Activated naive CD4-positive, alpha-beta T cell treated with anti-CD3 and anti-CD28 coated beads, Interleukin-2, amount 50 U/mL, for 16 hours (primary cell): ENCODE data around the gene NPFF.
"Not testable (repeated sequence)": the region's sequence is repeated elsewhere in the genome, so short reads cannot be mapped to it uniquely, and the experiment has no call there.

ENCODE experiments used
- DNase-seq: peaks from one replicate; pipeline ENCODE4 v3.0.0-alpha.2; 2020

The NPFF gene

DNA sequence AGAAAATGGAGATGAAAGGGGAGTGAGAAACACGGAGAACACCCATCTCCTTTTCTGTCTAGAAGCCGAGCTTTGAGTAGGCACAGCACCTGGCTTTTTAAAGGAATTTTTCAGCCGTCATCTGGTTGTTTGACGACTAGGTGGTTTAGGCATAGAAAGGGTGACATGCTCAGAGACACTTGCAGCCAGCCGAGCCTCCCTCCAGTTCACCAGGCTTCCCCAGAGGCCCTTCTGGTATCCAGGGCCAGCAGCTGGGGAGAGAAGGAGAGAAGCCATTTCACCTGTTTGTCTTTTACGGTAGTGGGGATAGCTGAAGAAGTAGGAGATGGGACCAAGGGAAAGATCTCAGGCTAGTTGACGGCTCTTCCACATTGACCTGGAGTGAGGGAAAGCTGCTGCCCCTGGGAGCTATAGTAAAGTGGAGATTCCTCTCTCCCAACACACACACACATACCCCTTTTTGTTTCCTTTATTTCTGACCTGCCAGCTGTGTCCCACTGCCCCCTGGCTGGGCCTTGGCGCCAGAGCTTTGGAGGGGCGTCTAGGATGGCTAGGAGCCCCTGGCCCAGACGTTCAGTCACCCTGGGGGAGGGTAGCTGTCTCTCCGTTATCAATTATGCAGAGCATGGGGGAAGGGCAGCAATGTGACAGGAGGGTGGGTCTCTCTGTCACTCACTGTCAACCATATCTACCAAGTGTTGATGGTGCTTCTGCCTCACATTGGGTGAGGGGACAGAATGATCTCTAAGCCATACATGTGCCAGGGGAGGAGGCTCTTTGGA, 13.5 kb downstream of the NPFF start:
- no peak for DNase-seq

DNA sequence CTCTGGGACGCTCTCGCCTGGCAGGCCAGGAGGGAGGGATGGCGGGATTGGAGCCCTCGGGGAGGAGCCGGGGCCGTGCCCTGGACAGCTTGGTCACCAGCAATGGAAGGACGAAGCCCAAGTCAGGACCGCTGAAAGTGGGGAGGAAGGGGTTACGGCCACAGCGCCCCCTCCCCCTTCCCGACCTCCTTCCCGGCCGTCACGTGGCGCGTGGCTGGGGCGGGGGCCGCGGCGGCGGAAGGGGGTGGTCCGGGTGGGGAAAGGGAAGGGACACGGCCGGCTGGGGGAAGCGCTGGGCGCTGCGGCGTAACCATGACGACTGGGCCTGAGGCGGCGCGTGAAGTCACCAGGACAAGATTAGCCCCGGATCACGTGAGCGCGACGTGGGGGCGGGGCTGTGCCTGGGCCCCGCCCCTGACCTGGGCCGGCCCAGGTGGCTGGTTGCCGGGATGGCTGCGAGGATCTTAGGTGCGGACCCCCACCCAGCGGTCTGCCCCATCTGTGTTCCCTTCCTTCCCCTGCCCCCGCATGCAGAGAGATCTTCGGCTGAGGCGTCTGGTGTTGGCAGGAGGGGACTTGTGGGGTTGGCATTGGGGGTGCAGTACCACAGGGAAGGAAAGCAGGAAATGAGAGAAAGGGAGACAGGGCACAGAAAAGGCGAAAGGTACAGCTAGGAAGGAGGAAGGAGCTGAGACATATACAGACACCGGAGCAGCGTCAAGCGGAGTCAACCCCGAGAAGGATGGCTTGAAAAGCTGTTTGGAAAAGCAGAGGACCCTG, 14.3 kb downstream of the NPFF start:
- peak; percentile 85 for DNase-seq

DNA sequence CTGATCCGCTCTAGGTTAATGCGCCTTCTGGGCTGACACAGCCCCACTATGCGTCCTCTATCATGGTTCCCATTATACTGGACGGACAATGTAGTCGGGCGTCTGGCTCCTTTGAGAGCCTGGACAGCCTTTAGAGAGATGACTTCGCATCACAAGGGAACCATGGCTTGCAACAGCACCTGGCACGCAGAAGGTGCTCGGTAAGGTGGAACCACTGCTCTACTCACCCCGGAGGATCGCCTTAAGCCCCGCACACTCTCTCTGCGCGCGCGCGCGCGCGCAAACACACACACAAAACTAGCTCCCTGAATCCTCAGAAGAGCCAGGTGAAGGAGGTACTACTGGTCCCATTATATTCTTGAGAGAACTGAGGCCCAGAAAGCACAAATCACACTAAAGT, 15.1 kb downstream of the NPFF start:
- no peak for DNase-seq

DNA sequence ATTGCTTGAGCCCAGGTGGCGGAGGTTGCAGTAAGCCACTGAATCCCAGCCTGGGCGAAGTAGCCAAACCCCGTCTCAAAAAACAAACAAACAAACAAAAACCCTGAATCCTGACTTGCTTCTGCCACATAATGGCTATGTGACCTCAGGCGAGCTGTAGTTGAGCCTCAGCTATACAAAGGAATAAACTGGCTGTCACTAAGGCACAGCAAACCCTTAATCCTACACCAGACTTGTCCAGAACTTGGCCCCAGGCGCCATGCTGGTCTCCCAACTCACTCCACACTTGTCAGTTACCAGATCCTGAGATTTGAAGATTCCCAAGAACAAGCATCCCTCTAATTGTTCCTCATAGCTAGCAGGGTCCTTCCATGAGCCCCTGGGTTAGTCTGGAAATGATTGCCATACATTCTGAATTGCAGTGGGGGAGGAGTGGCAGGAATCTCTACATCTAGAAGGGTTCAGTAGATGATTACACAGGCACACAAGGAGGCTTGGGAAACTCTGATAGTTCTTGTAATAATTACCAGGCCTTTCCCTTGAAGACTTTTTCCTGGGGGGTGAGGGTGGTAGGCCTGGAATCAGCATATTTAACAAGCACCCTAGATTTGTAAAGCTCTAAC, 17.9 kb downstream of the NPFF start:
- no peak for DNase-seq

DNA sequence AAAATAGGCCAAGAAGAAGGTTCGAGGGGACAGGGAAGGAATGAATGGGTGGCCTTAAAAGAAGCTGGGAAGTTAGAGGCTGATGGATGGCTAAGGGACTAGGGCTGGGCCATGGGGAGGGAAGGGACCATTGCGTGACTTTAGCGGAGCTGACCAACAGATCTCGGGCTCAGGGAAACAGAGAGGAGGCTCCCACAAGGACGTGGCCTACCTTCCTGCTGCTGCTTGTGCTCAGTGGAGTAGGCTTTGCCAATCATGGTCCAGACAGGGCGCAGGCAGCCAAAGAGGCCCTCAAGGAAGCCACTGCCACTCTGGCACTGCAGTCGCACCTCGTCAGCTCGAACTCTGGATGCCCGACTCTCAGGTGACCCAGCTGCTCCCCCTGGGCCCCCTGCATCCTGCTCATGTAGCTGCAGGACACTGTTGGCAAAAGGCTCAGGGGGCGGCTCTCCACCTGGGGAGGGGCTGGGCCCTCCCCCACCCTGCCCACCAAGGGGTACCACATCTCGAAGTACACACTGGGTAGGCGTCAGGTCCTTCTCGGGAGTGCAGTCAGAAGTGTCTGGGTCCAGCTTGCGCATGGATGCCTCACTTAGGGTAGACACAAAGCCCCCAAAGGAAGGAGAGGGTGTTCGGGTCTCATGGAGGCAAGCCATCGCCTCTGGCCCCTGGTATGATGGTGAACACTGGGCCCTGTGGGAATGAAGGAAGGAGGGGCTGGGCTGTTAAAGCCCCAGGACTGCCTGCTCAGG, 20.4 kb downstream of the NPFF start:
- no peak for DNase-seq

DNA sequence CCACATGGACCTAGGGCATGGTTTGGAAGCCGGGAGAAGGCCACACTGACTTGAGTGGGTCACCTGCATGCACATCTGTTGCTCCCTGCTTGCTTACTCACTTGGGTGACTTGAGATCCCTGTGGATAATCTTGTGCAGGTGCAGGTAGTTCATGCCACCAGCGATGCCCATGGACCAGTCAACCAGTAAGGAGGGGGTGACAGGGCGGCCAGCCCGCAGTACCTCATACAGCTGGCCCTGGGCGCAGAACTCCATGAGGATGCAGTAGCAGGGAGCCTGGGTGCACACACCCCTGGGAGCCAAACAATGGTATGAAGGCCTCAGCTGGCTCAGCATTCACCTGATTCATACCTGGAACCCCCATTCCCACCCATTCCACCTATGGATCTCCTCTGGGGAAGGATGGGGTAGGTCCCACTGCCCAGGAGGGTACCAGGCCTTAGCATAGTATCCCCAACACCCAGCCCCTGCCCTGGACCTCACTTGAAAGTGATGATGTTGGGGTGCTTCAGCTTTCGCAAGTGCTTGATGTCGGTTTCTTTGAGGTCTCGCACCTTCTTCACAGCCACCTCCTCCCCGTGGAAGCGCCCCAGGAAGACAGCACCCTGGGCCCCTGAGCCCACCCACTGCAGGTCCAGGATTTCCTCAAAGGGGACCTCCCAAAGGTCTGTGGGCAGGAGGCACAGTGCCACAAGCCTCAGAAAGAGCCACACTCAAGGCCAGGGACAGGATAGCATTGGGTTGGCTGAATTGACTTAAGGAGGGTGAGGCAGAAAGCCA, 21.1 kb downstream of the NPFF start:
- DNase-seq = no peak

DNA sequence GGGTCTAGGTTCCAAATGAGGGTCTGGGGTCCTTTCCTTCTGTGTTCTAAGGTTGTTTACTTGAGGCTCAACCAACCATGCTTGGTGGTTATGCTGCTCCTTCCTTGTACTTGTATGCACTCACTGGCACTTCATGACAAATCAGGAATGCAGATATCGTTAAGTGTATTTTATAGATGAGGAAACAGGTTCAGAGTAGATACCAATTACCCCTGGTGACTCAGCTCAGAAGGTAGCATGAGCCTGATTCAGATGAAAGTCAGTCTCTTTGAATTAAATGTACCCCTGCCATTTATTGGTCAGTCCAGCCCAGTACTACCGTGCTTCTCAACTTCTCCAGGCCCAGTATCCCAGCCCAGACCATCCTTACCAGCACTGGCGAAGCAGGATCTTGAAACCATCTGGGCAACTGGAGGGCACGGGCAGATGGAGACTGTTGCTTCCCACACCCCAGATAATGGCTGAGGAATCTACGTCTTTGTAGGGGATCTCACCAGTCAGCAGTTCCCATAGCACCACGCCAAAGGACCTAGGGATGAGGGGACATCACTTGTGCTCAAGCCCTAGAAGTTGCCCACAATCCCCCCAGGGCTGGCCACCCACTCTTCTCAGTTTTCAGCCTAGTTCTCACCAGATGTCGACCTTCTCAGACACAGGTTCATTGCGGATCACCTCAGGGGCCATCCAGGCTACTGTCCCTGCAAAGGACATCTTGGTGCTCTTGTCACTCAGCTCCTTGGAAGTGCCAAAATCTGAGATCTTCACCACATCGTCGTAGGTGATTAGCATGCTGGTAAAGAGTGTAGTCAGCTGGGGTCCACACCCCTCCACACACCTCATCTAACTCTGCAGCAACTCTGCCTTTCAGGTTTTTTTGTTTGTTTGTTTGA, 22.4 kb downstream of the NPFF start:
- no peak for DNase-seq

DNA sequence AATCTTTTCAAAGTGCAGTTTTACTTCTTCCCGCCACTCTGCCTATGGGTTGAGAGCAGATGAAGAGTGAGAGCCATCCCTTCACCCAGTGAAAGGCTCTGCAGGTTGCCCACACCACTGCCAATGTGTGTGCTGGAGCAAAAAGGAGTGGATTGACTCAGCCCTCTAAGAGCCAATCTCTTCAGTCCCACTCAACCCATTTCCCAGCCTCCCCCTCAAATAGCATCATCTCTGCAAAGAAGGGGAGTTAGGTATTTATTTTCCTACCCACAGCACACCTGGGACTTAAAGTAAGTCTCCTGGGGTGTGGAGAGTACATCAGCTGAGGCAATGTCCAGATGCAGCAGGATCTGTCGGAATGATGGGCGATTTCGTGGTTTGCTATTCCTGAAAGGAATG, 23.3 kb downstream of the NPFF start:
- DNase-seq = no peak

DNA sequence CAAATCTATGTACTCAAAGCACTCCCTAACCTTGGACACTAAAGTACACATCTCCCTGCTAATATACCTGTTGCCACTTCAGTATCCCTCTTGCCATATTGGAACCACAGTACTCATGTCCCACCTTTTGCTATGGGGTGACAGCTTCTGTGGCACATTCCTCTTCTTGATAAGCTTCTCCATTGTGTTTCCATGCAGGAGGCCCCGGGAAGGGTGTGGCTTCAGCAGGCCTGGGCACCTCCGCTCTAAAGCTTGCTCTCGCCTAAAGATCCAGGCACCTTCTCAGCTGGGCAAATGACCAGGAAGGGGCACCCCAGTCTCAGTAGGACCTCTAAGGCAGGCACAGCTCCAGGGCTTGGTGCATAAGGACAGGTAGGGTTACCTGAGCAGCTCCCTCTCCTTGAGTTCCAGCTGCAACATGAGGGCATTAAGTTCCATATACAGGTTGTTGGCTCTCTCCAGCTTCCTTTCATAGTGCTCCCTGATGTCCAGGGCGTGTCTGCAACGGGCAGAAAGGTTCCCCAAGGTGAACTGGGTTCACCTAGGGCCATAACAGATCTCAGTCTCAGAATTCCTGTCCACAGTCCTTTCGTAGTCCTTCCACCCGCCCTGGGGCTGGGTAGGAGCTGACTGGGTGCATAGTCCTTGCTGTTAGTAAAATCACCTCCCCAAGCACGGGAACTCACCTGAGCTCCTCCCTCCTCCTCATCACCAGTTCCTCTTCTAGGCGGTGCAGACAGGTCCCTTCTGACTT, 23.9 kb downstream of the NPFF start:
- no peak for DNase-seq

DNA sequence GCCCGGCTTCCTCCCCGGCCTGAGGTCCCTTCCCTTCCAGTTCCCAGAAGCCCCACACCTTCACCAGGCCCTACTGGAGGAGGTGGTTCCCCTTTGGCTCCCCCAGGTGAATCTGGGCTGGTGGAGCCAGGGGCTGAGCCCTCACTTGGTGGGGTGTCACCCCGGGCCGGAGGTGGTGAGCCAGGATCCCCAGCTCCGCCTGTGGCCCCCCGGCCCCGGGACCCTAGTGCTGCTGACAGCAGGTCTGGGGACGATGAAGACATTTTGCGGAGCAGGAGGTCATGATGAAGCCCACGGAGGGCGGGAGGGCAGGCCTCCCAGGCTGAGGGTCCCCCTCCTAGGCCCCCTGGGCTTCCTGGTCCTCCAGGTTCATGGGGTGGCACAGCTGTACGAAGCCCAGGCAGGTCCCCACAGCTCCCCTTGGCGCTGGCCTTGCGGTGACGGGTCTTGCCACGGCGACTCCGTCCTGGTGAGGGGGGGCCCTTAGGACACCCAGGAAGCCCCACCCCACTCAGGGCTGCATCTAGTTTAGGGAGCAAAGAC, 24.6 kb downstream of the NPFF start:
- no peak for DNase-seq

DNA sequence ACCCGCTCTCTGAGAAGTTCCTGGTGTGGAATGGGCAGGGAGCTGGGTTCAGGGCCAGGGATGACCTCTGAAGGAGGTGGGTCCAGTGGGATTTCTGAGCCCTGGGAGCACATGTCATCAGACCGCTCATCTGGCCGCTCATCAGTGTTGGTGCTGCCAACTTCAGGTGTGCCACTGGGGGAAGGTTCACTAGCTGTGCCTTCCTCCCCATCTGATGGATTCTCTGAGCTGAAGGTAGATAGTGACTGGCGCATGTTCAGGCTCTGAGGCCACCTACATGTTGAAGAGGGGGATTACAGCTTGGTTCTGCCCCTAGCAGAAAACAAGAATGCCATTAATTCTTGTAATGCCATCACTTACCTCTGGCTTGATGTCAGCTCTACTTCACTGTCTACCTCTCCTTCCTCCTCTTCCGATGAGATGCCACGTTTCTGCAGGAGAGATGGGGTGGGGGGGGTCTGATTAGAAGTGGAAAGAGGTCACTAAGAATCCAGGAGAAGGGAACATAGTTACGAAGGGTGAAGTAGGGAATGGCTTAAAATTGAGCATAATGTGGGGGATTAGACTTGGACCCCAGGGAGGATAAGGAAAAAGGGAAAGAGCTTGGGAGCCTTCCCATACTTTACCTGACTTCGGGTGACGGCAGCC, 25.2 kb downstream of the NPFF start:
- DNase-seq = no peak

DNA sequence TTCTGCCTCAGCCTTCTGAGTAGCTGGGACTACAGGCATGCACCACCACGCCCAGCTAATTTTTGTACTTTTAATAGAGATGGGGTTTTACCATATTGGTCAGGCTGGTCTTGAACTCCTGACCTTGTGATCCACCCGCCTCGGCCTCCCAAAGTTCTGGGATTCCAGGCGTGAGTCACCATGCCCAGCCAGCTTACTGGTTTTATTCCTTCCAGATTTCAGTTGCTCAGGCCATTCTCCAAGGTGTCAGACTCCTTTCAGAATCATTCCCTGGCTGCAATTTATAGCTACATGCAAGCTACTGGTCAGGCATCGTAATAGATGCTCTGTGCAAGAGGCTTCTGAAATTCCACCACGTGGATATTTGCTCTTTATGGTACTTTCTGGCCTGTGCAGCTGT, 25.8 kb downstream of the NPFF start:
- DNase-seq = not testable (repeated sequence)

DNA sequence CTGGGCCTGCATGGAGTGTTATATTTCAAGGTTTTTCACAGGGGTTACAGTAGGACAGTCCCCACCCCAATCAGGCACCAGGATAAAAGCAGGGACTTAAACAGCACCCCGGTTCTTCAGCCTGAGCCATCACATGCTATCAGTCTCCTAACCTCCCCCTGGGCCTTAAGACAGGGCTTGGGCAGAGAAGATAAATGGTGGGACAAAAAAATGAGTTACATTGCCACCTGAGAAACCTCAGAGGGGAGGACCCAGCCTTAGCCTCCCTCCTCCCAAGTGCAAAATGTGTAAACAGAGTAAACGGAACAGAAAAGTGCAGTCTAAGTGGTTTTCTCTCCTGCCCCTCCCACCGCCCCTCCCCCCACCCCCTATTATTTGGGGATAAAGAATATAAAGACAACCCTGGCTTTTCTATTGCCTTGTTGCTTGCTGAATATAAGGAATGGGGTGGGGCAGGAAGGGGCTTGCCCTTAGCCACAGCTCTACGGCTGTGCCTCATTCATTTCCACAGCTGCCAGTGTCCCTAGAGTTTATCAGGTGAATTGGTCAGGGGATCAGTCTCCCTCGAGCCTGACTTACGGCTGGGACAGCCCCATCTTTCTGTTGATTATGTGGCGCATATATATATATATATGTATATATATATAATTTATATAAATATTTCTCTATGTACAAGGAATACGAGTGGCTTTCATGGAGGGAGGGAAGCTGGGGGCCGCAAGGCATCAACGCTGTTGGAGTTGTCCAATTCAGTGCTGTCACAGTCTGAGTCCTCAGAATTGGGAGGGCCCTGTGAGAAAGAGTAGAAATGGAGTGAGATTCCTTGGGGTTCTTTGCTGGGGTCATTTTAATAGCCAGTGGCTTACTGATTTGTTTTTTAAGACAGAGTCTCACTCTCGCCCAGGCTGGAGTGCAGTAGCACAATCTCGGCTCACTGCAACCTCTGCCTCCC, 26.5 kb downstream of the NPFF start:
- DNase-seq = no peak

DNA sequence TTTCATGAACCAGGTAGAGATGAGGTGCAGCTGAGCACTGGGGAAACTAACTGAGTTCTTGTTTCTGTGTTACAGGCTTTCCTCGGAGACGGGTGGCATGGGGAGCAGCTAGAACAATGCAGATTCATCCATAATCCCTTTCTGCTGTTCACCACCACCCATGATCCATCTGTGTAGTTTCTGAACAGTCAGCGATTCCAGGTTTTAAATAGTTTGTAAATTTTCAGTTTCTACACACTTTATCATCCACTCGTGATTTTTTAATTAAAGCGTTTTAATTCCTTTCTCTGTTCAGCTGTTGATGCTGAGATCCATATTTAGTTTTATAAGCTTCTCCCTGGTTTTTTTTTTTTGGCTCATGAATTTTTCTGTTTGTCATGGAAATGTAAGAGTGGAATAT, 28.0 kb downstream of the NPFF start:
- DNase-seq = no peak

DNA sequence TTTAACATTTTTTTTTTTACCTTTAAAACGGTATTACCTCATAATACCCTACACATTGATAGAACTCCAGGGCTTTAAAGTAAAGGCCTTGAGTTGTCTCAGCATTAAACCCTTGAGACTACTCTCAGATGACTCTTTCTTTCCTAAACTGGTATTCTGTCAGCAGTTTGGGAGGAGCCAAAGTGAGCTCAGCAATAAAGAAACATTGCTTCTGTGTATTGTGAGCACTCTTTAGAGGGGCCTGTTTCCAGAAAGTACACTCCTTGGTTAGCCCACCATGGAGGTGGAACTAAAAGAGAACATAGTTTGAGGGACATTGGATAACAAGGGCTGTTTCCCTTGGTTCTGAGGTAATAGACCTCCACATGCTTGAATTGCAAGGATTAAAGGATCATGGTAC, 28.4 kb downstream of the NPFF start:
- DNase-seq = no peak

DNA sequence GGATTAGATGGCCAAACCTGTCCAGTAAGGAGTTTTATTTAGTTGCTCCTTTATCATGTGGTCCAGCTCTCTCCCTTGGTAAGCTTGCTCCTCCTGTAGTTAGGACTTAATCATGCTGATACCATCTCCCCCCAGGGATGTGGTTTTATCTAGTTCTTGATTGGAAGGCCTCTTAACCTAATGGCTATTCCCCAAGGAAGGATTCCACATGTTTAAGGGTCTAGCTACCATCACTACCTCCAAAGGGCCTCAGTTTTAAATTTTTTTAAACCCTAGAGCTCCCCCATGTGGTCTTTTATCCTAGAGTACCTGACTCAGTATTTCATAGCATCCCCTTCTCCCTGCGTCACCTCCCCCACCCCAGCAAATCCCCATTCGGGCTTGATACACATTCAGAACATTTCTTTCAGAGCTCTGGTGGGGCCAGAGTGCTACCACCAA, 30.5 kb downstream of the NPFF start:
- no peak for DNase-seq

DNA sequence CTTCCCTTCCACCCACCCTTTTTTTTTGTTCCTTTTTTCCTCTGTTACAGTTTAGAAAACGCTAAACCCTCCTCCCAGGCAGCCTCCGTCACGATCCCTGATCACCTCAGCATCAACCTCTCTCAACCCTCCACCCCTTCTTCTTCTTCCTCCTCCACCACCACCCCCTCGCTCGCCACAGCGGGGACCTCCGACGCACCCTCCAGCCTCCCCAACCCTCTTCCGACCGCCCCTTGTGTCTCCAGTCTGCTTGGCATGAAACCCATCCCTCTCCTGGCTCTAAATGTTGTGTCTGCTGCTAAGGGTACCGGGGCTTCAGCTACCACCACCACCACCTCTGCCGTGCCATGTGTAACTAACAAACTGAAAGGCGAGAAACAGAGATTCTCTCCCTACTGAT, 32.5 kb downstream of the NPFF start:
- DNase-seq = no peak

DNA sequence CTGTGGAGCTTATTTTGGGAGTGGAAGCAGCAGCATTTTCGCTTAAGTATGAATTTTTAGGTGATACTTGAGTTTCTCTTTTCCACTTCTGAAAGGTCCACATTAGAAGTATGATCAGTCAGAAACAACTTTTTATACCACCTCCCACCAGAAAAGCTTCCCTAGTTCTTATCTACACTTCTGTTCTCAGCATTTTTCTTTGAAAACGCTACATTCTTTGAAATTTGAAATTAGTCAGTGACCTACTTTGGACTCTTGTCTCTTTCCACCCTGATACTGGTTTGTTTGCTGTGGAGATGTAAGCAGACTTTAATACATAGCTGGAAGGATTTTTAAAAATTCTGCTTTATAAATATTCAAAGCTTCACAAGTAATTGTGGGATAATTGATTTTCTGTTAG, 33.2 kb downstream of the NPFF start:
- DNase-seq = no peak
